Bronchial epithelial cell (primary cell): ENCODE data around the gene AACS. TPM values are rescaled to one million over a fixed set of nuclear protein-coding genes. Genes with fewer than 3 reads are reported as not detected.
A peak's percentile ranks its signal among the peaks of the same experiment; 100 is the strongest.
"Not testable (repeated sequence)": the region's sequence is repeated elsewhere in the genome, so short reads cannot be mapped to it uniquely, and the experiment has no call there.

Experiments
- DNase-seq: peaks from one replicate; pipeline ENCODE4 v3.0.0-alpha.2; 2010; ENCODE audit warnings: low read depth
- FAIRE-seq: peaks from 2 replicates; lab custom pipeline; 2011; peaks lifted over from hg19 to GRCh38; lab: Jason Lieb, UNC
- H3K27me3 ChIP-seq: 2 replicates; pipeline ENCODE4 v1.5.1; 2011; ENCODE audit warnings: low read length; ENCODE audit not compliant: control insufficient read depth, insufficient read depth
- H3K36me3 ChIP-seq: 2 replicates; pipeline ENCODE4 v1.5.1; 2011; ENCODE audit warnings: low read length; ENCODE audit not compliant: control insufficient read depth, insufficient read depth
- H3K4me3 ChIP-seq: 2 replicates; pipeline ENCODE4 v1.5.1; 2011; ENCODE audit warnings: mild to moderate bottlenecking, low read depth, low read length, control low read depth
- total RNA-seq: library from RNA; depleted of rRNA; stranded (reverse); fragments of >200 nt; gene quantifications from 2 replicates; pipeline ENCODE4 v1.2.1, GENCODE V29; 2014
- TF ChIP-seq, protein P1 (sequence below): IDR thresholded peaks from 2 replicates; pipeline ENCODE4 v1.5.1; 2011; ENCODE audit warnings: mild to moderate bottlenecking, moderate library complexity, low read length, control low read depth, inconsistent platforms; ENCODE audit not compliant: insufficient read depth, severe bottlenecking

Gene AACS
- total RNA-seq, 1 donor from 2014 or later, result 30.5 TPM

GRCh38 chr12:125100551-125101434 lies 35.6 kb downstream of the AACS start:
- peak; percentile 57 for DNase-seq
- TF ChIP-seq, protein P1, sequence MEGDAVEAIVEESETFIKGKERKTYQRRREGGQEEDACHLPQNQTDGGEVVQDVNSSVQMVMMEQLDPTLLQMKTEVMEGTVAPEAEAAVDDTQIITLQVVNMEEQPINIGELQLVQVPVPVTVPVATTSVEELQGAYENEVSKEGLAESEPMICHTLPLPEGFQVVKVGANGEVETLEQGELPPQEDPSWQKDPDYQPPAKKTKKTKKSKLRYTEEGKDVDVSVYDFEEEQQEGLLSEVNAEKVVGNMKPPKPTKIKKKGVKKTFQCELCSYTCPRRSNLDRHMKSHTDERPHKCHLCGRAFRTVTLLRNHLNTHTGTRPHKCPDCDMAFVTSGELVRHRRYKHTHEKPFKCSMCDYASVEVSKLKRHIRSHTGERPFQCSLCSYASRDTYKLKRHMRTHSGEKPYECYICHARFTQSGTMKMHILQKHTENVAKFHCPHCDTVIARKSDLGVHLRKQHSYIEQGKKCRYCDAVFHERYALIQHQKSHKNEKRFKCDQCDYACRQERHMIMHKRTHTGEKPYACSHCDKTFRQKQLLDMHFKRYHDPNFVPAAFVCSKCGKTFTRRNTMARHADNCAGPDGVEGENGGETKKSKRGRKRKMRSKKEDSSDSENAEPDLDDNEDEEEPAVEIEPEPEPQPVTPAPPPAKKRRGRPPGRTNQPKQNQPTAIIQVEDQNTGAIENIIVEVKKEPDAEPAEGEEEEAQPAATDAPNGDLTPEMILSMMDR, result no peak
- no peak overlapping the region for H3K4me3 ChIP-seq
- no peaks in the 10 kb centered on the region for H3K27me3 ChIP-seq
- FAIRE-seq, result no peak
- peaks cover 18% of the 10 kb centered on the region for H3K36me3 ChIP-seq

- Histone ChIP-seq H3K27me3 (no peaks in the 10 kb centered on the region), H3K36me3 (peaks cover 22% of the 10 kb centered on the region), H3K4me3 (no peak overlapping the region)
- TF ChIP-seq, protein P1, result no peak
- FAIRE-seq (no peak), DNase-seq (no peak)
Observed at GRCh38 chr12:125104982-125105381, 39.7 kb downstream of the AACS start.

DNA sequence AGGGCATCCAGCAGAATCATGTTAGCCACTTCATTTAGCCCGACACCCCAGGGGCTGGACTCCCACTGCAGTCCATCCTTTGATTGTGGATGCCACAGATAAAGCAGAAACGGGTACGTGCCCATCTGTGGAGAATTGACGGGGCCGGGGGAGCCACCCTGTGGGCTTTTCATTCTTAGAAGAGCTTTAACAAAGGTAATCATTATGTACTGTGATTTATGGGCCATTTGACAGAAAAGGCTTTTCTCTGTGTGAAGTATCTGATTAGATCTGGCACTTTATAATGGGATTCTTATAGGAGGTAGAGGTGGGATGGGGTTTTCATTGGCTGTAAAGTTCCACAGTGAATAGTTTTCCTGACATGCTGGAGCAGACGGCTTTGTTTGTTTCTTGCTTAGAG lies 40.4 kb downstream of the AACS start:
- Histone ChIP-seq H3K36me3 (peaks cover 22% of the 10 kb centered on the region), H3K4me3 (no peak overlapping the region), H3K27me3 (no peaks in the 10 kb centered on the region)
- no peak for DNase-seq
- TF ChIP-seq, protein P1, result no peak
- no peak for FAIRE-seq

GRCh38 chr12:125110641-125111360 lies 45.6 kb downstream of the AACS start:
- no peaks in the 10 kb centered on the region for H3K27me3 ChIP-seq
- DNase-seq (no peak), FAIRE-seq (no peak)
- peaks cover 20% of the 10 kb centered on the region for H3K36me3 ChIP-seq
- TF ChIP-seq, protein P1, result no peak
- no peak overlapping the region for H3K4me3 ChIP-seq

DNA sequence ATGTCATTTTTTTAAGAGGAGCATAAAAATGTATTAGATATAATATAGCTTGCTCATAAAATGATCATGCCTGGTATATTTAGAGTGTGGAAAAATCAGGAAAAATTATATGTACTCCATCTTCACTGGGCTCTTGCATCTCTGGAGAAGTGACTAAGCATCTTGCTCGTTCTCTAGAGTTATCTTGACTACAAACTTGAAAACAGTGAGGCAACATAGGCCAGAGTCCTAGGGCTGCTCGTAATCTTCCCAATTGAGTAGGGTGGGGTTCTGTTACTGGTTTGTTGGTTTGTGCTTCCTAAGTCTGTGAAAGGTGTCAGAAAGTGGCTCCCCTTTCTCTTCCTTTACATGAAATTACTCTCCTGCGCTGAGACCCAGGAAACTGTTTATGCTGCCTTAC lies 46.2 kb downstream of the AACS start:
- TF ChIP-seq, protein P1, result no peak
- FAIRE-seq (no peak), DNase-seq (no peak)
- H3K27me3 ChIP-seq, result no peaks in the 10 kb centered on the region
- no peak overlapping the region for H3K4me3 ChIP-seq
- H3K36me3 ChIP-seq, result peaks cover 20% of the 10 kb centered on the region

DNA sequence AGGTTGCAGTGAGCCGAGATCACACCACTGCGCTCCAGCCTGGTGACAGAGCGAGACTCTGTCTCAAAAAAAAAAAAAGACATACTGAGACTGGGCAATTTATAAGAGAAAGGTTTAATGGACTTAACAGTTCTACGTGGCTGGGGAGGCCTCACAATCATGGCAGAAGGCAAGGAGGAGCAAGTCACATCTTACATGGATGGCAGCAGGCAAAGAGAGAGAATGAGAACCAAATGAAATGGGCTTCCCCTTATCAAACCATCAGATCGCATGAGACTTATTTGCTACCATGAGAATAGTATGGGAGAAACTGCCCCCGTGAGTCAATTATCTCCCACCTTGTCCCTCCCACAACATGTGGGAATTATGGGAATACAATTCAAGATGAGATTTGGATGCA lies 47.4 kb downstream of the AACS start:
- DNase-seq, H3K27me3 ChIP-seq, FAIRE-seq, H3K4me3 ChIP-seq: not testable (repeated sequence)
- H3K36me3 ChIP-seq, result peaks cover 18% of the 10 kb centered on the region
